Stimulated activated CD4-positive, alpha-beta T cell treated with anti-CD3 and anti-CD28 coated beads, Interleukin-1b, Interleukin-23, amount 100 ng/mL, for 4 hours (primary cell): Measurements from ENCODE around the gene ARHGAP21.

Source experiments
- DNase-seq, 2 donors: peaks; one replicate each; pipeline ENCODE4 v3.0.0-alpha.2; 2020; ENCODE audit warnings: low read depth in 2 of 2

ARHGAP21 gene

DNA sequence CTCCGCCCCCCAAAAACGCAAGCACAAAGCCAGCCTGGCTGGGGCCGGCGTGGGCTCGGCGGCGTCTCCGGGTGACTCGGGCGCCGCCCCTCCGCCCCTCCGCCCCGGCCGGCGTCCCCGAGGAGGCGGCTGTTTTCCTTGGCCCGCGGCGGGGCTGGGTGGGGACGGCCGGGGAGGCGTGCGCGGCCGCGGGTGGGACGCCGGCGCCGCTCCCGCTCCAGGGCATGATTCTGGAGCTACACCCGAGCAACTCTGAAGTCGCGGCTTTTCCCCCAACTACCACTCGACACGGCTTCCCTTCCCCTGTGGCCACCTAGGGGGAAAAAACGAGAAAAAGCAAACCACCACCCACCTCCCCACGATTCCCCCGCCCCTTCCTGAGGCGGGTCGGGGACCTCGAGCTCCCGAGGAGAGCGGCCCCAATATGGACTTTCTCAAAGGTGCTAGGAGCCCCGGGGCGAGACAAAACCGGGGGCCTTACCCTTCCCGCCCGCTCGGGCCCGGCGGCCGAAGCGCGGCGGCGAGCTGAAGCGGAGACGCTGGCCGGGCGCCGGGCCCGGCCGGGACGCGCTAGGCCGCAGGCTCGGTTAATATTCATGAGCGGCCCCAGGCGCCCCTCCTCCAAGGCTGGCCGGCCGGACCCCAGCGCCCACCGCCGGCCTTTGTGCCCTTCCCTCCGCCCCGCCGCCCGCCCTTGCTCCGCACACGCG, 856 bp downstream of the ARHGAP21 start:
- DNase-seq = peak; percentile 14 to 31

DNA sequence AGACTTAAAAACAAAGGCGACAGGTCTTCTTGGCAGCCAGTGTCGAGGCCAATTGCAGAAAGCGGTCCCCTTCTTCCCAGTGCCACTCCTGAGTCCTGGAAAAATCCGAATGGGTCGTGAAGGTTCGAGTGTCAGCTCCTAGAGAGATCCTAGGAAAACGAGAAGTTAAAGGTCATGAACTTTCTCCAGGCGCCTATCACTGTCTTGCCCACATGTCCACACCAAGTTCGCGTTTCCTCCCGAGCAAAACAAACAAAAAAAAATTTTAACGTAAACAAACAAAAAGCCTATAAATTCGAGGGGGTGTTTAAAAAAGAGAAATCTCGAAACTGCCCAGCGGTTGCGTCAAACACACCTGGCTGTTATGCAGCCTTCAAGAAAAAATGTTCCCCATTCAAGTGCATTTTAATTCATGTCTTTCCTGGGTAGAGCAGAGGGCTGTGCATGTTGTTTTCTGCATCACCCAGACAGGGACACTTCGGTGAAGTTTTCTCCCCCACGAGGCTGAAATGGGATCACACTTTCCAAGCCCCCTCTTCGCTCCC, 1.5 kb downstream of the ARHGAP21 start:
- no peak for DNase-seq

DNA sequence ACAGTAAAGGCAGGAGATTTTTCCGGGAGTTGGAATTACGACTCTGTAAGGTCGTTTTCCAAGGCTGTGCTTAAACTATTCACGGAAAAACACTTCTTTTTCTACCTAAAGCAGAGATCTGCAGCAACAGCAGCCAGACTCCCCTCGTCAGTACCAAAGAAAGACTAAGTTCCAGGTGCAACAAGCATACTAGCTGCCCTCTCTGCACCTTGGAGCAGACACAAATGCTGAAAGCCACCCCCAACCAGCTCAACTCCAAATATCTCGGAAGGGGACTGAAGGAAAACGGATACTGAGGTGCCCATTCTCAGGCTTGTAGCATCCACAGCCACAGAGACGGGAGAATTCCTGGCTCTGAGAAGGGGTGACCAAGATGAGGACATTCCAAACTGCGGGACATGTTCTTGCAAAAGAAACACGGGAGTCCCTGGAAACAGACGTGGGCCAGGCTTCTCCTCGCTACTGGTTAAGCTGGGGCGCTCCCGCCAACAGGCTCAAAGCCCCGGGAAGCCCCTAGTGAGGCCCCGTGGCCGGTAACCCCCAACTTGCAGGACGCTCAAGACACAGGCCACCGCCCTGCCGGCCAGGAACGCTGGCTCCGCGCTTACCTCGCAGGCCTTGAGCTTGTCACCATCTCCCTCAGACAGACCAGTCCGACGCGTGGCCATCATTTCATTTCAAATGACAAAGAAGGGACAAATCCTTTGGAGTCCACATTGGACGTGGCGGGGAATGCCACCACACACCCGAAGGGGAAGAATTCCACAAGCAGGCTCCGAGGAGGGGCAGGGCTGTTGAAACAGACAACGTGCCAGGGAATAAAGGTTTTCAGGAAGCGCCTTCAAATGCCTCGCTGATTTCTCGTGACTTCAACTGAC, 2.2 kb downstream of the ARHGAP21 start:
- no peak for DNase-seq

DNA sequence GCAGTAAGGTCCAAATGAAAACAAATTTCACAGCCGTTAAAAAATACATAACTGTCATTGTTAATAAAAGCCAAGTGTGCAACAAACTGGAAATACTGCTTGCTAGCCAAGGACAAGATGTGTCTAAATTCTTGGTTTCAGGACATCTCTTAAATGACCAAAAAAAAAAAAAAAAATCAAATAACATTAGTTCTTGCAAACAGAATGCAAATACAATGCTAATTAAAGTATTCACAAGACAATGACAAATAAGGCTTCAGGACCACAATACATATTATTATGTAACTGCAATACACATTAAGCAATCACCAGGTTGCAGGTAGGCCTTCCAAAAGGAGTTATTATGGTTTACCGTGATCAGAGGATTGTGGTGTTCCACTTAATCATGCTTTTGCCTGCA, 3.6 kb downstream of the ARHGAP21 start:
- DNase-seq = no peak

DNA sequence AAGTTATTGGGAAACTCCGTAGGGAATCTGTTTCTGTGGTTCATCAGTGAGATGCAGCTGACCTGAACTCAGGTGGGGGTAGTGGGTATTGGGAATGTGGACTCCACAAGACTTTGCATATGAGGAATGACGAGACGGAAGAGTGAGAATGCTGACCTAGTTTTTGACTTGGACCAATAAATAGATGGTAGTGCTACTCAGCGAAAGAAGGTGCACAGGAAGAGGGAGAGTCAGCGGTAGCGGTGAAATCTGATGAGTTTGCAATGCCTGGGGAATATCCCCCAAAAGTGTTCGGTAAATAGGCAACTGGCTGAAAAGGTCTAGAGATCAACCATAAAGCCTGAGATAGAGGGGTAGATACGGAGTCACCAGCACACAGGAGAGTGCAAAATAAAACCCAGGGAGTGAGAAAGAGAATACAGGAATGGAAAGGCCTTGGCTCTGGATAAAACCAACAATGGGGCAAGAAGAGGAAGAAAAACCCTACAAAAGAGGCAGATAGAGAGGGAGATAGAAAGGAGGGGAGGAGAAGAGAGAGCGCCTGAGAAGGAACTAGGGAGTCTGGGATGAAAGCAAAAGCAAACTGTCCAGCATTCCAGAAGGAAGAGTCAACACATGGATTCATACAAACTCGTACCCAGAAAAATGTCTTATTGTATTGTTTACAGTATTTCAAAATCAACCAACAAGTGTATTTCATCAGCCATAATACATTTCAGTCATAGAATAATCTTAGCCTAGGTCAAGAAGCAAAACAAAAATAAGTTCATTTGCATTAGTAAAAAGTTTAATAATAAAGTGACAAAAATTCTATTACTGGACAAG, 5.4 kb downstream of the ARHGAP21 start:
- DNase-seq = no peak

DNA sequence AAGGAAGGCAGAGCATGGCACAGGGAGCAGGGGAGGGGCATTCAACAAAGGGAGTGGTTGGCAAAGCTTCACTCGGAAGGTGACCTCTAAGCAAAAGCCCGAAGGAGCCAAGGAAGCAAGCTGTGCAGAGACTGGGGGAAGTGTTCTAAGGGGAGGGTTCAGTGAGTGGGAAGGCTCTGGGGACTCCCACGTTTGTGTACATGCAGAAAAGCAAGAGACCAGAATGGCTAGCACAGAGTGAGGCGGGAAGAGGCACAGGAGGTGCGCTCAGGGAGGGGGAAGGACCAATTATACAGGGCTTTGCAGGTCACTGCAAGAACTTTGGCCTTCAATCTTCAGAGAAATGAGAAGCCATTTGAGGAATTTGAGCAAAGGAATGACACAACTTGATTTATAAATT, 7.4 kb downstream of the ARHGAP21 start:
- DNase-seq = no peak

DNA sequence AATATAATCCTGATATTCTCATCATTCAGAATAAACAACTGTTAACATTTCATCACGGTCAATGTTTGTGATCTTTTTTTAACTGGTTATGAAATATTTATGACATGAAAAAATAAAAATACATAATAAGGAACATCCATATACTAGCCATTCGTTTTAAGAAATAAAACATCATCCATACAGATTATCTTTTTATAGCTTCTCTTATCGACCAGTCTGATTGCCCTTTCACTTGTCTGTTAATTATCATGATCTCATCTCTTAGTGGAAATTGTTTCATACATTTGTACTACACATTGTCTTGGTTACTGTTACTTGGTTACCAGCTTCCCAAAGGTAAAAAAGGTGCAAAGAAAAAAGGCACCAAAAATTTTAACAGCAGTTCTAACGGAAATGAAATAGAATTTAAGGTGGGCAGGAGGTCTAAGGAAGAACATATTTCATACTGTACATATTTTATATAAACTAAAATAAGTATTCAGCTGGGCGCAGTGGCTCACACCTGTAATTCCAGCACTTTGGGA, 8.4 kb downstream of the ARHGAP21 start:
- no peak for DNase-seq

DNA sequence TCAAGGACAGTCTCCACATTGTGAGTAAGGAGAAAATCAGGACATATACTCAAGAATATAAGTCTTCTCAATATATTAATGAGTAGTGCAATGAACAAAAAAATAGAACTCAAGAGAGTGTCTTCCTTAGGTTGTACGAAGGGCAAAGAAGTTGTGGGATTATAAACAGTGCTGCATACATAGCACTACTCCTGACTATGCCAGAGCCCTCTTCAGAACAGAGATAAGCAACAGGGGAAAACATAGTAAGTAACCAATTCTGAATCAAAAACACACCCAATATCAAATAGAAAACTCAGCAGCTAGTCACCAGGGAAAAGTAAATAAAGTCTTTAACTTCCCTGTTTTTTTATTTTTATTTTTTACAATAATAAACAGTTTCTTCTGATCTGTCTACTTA, 10.6 kb downstream of the ARHGAP21 start:
- no peak for DNase-seq

DNA sequence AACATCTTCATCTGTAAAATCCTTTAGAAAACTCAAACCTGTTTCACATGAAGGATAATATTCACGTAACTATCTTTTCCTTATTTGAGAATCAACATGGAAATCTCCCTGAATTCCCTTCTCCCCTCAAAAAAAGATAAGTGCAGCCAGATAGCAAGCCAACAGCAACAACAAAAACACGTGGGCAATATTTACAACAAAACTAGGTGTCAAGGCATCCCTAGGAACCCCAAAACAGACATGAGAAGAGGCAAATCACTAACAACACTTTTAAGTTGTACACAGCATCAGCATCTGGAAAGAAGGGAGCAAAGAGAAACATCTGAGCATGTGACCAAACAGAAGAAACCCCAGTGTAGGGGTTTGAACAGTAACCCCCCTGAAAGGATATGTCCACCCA, 12.2 kb downstream of the ARHGAP21 start:
- DNase-seq = no peak

DNA sequence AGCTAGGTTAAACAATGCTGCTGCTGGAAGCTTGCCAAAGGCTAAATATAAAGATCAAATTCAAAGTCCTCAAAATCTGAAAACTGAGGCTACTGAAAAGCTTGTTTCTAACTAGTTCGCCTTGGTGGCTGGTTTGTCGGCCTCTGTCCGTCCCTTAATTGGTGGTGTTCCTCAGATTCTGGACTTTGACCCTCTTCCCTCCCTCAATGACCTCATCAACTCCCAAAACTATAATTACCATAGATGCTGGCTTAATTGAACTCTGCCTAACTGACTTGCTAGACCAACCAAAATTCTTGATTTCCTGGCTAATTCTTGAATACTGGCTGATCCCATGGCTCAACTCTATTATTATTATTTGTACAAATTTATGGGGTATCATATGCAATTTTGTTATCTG, 15.6 kb downstream of the ARHGAP21 start:
- DNase-seq = no peak

DNA sequence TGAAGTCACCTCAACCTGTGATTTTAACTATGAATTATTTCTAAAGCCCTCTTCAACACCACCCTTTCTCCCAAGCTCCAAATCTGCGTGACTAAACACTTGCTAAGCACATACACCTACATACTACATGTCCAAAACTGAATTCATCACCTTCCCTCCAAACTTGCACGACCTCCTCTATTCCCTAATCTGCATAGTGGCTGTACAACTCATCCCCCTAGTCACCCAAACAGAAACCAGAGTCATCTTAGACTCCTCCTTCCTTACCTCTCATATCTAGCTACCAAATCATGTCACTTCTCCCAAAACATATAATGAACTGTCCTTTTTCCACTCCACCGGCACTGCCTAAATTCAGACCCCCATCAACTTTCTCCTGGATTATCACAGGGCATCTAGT, 16.2 kb downstream of the ARHGAP21 start:
- DNase-seq = no peak

DNA sequence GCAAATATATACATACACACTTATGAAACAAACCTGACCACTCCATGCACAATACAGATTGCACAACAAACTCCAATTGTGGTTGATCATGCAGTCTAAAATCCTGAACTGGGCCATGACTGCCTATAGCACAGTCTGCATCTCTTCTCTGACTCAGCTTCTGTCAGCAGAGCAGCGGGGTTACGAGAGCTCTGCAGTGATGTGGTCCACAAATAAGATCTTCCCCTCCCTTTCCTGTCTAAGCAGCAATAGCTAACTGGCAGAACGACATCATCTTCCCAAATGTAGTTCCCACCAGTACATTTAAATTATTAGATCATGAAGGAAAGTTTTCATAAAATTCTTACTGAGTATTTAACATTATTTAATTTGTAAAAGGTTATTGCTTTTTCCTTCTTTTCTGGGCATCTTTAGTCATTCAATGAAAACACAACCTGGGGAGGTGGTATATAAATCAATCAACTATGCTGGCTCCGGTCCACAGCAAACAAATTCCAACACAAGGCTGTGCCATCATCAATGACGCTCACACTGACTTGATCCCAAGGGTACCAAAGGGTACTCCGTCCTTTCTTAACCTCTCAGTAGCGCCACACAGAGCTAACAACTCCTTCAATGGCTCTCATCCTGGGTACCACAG, 17.1 kb downstream of the ARHGAP21 start:
- DNase-seq = no peak

DNA sequence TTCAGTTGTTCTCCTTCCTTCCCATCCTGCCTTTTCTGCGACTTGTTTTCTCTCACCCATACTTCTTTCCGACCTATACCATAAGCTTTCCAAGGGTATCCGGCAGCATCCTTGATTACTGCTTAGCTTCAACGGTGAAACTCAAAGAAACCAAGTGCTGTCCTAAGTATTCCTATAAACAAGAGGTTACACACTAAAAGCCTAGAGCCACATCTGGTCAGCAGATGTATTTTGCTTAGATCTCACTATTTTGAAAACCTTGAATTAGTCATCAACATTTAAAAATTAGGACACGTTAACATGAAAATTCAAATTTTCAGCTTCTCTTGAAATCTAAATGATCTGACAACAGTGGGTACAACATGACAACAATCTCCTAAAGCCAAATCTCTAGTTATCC, 20.0 kb downstream of the ARHGAP21 start:
- DNase-seq = no peak

DNA sequence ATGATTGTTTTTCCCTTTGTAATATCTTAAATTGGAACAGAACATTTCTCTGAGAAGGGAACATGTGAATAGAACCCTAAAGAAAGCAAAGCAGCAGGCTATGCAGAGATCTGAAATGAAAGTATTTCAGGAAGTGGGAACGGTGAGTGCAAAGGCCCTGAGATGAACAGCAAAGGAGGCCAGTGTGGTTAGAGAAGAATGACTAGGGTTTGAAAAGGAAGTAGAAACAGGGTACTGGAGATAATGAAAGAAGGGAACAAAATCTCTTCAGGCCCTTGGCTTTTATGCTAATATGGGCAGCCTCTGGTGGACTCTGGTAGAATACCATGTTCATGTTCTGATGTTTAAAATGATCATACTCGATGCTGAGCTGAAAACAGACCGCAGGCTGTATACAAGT, 22.2 kb downstream of the ARHGAP21 start:
- no peak for DNase-seq

DNA sequence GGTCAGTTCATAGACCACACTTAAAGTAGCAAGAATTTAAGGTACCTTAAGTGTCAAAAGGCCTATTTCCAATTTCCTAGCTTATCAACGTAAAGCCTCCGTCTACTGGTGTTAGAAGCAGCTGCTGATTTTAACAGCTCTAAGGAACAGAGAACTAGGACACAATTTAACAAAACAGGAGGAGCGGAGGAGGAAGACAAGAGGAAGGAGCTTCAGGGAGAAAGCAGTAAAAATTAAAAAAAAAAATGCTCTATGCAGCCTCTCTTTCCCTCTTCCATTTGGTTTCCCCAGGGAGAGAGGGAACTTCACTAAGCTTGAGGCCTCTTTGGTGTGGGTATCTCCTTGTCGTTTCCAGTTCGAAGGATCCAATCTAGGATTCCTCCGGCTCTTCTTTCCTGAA, 22.7 kb downstream of the ARHGAP21 start:
- DNase-seq = no peak

DNA sequence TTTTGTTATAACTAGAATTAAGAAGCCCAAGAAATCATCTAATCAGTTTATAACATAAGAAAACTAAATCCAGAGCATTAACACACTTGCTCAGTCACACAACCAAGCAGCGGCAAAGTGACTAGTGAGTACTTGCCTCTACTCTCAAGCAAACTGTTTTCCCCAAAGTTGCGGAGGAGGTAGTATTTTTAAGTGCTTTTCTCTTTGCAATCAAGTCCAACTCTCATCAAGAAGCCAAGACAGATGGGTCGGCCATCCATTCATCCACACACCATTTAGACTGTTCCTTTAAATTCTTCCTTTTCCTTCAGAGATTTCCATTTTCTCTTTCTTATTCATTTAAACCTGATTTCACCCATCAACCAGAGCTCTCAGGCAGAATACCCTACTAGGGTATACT, 25.4 kb downstream of the ARHGAP21 start:
- no peak for DNase-seq

DNA sequence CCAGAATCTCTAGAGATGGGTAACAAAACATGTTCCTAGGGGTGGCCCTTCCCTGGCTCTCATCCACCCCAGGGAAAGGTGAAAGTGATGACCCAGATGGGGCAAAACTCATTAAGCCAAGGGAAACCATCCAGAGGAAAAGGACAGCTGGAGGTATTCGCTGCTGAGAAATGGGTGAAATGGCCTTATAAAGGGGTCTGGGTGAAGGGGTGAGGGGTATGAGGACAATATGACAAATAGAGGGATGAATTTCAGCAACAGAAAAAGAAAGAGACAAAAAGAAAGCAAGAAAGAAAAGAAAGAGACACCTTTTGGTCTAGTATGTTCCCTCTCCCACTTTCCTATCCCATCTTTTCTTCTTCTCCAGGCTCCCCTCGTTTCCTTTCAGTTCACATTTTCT, 26.6 kb downstream of the ARHGAP21 start:
- DNase-seq = no peak

DNA sequence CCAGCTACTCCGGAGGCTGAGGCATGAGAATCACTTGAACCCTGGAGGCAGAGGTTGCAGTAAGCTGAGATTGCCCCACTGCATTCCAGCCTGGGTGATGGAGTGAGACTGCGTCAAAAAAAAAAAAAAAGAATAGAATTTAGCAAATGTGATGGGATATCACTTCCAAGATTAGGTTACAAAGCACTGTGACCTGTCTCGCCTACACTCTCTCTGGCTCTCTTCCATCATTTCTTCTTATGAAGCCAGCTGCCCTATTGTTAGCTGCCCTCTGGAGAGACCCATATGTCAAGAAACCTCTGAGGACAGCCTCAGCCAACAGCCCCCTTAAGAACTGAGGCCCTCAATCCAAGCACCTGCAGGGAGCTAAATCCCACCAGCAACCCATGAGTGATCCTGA, 28.2 kb downstream of the ARHGAP21 start:
- DNase-seq = no peak

DNA sequence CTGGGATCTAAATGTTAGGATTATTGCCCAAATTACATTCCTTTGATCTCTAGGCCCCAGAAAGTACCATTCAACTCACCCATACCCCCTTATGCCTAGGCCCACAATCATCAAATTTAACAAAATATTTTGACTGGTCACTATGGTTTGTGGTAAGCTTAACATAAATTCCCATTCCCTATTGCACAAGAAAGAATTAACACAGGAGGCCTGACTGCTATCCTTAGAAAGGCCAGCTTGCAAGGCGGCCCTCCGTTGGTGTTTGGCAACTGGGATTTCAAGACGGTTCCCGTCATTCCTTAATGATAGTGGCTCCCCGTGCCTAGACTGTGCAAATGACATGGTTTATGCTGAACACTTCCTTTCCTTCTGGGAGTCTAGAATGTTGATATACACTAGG, 29.6 kb downstream of the ARHGAP21 start:
- no peak for DNase-seq

DNA sequence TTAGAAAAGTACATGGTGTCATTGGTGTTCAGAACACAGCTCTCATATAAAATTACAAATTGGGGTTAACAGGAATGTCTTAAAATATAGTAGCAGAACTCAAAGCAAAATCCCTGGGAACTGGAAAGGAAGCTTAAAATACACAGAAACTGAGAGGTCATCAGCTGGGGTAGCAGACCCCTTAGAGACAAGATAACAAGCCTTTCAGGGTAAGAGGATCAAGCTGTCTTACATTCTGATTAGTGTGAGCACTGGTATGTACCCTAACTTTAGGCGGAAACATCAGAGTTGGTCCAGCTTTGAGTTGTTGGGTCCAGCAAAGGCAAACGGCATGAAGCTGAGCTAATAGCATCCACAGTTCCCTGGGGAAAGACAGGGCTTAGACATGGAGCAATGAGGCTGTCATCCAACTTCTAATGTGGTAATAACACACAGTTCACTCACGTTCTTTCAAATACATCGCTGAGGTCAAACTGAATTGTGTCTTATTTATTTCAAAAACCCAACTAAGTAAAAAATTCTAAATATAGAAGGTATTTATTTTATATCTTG, 32.6 kb downstream of the ARHGAP21 start:
- no peak for DNase-seq

DNA sequence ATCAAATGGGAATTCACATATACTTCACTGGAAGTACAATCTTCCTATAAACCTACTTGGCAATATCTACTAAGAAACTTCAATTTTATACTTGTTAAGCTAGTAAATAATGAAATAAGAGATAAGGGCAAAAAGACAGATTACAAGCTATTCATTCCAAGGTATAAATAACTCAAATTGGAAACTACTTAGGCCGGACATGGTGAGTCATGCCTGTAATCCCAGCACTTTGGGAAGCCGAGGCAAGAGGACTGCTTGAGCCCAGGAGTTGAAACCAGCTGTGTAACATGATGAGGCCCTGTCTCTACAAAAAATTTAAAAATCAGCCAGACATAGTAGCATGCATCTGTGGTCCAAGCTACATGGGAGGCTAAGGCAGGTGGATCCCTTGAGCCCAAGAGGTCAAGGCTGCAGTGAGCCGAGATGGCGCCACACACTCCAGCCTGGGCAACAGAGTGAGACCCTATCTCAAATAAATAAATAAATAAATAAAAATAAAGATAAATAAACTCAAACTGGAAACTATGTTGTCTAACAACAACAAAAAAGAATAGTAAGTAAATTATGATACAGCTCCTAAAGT, 37.6 kb downstream of the ARHGAP21 start:
- no peak for DNase-seq
